Measurements from ENCODE around the gene SLC25A42. TPM values are rescaled to one million over a fixed set of nuclear protein-coding genes. Genes with fewer than 3 reads are reported as not detected.

SLC25A42 gene
- total RNA-seq, 1 donor from 2014 or later: 12.7 TPM

DNA sequence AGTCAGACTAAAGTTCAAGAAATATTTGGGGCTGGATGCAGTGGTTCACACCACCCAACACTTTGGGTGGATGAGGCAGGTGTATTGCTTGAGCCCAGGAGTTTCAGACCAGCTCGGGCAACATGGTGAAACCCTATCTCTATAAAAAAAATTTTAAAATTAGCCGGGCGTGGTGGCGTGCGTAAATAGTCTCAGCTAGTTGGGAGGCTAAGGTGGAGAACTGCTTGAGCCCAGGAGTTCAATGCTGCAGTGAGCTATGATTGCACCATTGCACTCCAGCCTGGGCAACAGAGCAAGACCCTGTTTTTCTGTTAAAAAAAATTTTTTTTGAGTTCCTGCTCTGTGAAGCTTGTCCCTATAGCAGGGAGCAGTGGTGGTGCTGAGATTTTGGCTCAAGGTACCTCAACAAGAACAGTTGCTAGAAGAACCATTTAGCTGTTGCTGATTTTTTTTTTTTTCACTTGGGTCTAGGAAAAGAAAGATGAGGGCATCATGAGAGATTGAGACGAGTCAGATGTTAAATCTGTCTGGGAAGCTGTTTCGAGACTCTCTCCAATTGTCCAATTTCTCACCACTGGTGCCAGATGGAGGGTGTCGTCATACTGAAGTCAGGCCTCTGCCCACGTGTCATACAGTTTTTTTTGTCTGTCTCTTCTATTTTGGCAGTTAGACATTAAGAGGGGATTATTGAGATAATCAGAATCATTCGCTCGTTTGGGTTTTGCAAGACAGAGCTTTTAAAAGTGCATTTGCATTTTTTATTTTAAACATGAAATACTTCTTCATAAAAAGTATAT is 3.7 kb downstream of the SLC25A42 start:
- peaks cover 23% of the 10 kb centered on the region for H3K4me1 ChIP-seq
- intact Hi-C loops (cut with DNase I): no loop called here
- ATAC-seq: no peak

DNA sequence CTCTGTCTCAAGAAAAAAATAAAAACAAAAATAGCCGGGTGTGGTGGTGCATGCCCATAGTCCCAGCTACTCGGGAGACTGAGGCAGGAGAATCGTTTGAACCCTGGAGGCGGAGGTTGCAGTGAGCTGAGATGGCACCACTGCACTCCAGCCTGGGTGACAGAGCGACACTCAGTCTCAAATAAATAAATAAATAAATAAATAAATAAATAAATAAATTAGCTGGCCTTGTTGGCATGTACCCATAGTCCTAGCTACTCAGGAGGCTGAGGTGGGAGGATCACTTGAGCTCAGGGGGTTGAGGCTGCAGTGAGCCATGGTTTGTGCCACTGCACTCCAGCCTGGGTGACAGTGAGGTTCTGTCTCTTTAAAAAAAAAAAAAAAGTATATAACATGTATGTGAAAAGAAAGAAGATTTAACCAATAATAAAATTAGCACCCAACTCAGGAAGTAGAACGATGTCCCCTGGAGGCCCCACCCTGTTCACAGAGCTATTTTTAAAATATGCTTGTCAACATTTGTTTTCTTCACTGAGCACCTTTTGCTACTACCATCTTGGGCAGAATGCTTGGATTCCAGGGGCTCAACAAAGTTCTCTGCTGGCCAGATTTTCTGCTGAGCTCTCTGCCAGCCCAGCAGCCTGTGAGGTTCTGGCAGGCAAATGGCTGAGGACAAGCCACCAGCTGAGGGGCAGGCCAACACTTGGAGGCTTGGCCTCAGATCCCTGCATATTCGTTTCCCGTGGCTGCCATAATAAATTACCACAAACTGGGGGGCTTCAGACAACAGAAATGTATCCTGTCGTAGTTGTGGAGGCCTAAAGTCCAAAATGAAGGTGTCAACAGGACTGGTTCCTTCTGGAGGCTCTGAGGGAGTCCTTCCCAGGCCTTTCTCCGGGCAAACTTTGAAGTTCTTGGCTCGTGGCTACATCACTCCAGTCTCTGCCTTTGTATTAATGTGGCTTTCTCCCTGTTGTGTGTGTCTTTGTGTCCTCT is 5.2 kb downstream of the SLC25A42 start:
- no peak for TF ChIP-seq CTCF (IDR thresholded peaks at IDR 0.05)
- Histone ChIP-seq H3K27me3 (no peaks in the 10 kb centered on the region), H3K36me3 (no peaks in the 10 kb centered on the region), H3K27ac (no peak overlapping the region), H3K4me3 (no peak overlapping the region), H3K4me1 (peaks cover 18% of the 10 kb centered on the region), H3K9me3 (no peaks in the 10 kb centered on the region)
- ATAC-seq: no peak
- DNase-seq: no peak
- intact Hi-C loops (cut with DNase I): no loop called here

More for the DNA sequence above, 3.7 kb downstream of the SLC25A42 start:
- DNase-seq: no peak
- TF ChIP-seq CTCF (IDR thresholded peaks at IDR 0.05): no peak
- Histone ChIP-seq H3K4me3 (no peak overlapping the region), H3K9me3 (no peaks in the 10 kb centered on the region), H3K27ac (no peak overlapping the region), H3K36me3 (no peaks in the 10 kb centered on the region), H3K27me3 (no peaks in the 10 kb centered on the region)

DNA sequence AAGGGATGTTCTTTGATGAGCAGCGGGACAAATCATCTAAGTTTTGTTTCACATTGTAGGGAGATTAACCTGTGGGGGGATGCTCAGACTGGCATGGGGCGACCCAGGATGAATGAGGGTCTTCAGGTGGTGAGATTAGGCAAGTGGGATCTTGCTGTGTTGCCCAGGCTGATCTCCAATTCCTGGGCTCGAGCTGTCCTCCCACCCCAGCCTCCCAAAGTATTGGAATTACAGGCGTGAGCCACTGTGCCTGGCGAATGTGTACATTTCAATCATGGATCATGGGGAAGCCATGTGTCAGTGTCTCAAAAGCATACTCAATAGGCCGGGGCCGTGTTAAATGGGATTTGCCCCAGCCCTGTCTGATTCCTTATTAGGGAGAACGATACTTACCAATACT is 8.1 kb downstream of the SLC25A42 start:
- no peak for ATAC-seq

GRCh38 chr19:19074196-19074882 is 10.5 kb downstream of the SLC25A42 start:
- no peak overlapping the region for H3K4me3 ChIP-seq
- no peaks in the 10 kb centered on the region for H3K27me3 ChIP-seq

More for the DNA sequence above, 8.1 kb downstream of the SLC25A42 start:
- no peak for TF ChIP-seq CTCF (IDR thresholded peaks at IDR 0.05)
- Histone ChIP-seq H3K27me3 (no peaks in the 10 kb centered on the region), H3K4me3 (no peak overlapping the region), H3K9me3 (no peaks in the 10 kb centered on the region), H3K36me3 (no peaks in the 10 kb centered on the region), H3K4me1 (peaks cover 12% of the 10 kb centered on the region), H3K27ac (no peak overlapping the region)
- intact Hi-C loops (cut with DNase I): no loop called here
- DNase-seq: no peak

More at GRCh38 chr19:19074196-19074882, 10.5 kb downstream of the SLC25A42 start:
- Histone ChIP-seq H3K4me1 (peaks cover 3% of the 10 kb centered on the region), H3K36me3 (no peaks in the 10 kb centered on the region), H3K9me3 (no peaks in the 10 kb centered on the region), H3K27ac (no peak overlapping the region)
- intact Hi-C loops (cut with DNase I): no loop called here
- no peak for TF ChIP-seq CTCF (IDR thresholded peaks at IDR 0.05)
- no peak for ATAC-seq
- no peak for DNase-seq
